Astrocyte (in vitro differentiated cells and primary cell): ENCODE results near the gene OR4D5. TPM values are rescaled to one million over a fixed set of nuclear protein-coding genes. Genes with fewer than 3 reads are reported as not detected.

Source experiments
- DNase-seq: peaks from one replicate; pipeline ENCODE4 v3.0.0-alpha.2; 2010; ENCODE audit warnings: low read depth
- FAIRE-seq: peaks from 2 replicates; lab custom pipeline; 2011; peaks lifted over from hg19 to GRCh38; lab: Jason Lieb, UNC
- H2AFZ ChIP-seq: 2 replicates; pipeline ENCODE4 v1.6.0; 2012; ENCODE audit warnings: low read depth, low read length, inconsistent platforms
- H3K27ac ChIP-seq: 2 replicates; pipeline ENCODE4 v1.5.1; 2011; ENCODE audit warnings: low read depth, low read length, inconsistent platforms
- H3K27me3 ChIP-seq: 2 replicates; pipeline ENCODE4 v1.6.0; 2011; ENCODE audit warnings: low read length, inconsistent platforms; ENCODE audit not compliant: insufficient read depth
- H3K36me3 ChIP-seq: 2 replicates; pipeline ENCODE4 v1.5.1; 2011; ENCODE audit warnings: low read length, inconsistent platforms; ENCODE audit not compliant: insufficient read depth
- H3K4me1 ChIP-seq: 2 replicates; pipeline ENCODE4 v1.5.1; 2011; ENCODE audit warnings: low read length, inconsistent platforms; ENCODE audit not compliant: insufficient read depth
- H3K4me2 ChIP-seq: 2 replicates; pipeline ENCODE4 v1.6.0; 2012; ENCODE audit warnings: low read length, inconsistent platforms
- H3K4me3 ChIP-seq: 2 replicates; pipeline ENCODE4 v1.5.1; 2011; ENCODE audit warnings: low read depth, mild to moderate bottlenecking, low read length, inconsistent platforms; ENCODE audit not compliant: insufficient read depth
- H3K79me2 ChIP-seq: 2 replicates; pipeline ENCODE4 v1.6.0; 2012; ENCODE audit warnings: mild to moderate bottlenecking, low read length, inconsistent platforms; ENCODE audit not compliant: insufficient read depth
- H3K9ac ChIP-seq: 2 replicates; pipeline ENCODE4 v1.6.0; 2012; ENCODE audit warnings: mild to moderate bottlenecking, low read length, inconsistent platforms
- H3K9me3 ChIP-seq: 2 replicates; pipeline ENCODE4 v1.5.1; 2012; ENCODE audit warnings: low read depth, mild to moderate bottlenecking, low read length, inconsistent platforms; ENCODE audit not compliant: insufficient read depth
- H4K20me1 ChIP-seq: 2 replicates; pipeline ENCODE4 v1.6.0; 2012; ENCODE audit warnings: low read length, inconsistent platforms; ENCODE audit not compliant: insufficient read depth
- H3K27ac Mint-ChIP-seq: one replicate; pipeline ENCODE4 v1.8.0; 2021; ENCODE audit warnings: mild to moderate bottlenecking, mixed read lengths; ENCODE audit not compliant: unreplicated experiment
- H3K27me3 Mint-ChIP-seq: one replicate; pipeline ENCODE4 v1.8.0; 2021; ENCODE audit warnings: low read depth, mixed read lengths; ENCODE audit not compliant: unreplicated experiment
- H3K36me3 Mint-ChIP-seq: one replicate; pipeline ENCODE4 v1.8.0; 2021; ENCODE audit warnings: low read depth, mixed read lengths; ENCODE audit not compliant: unreplicated experiment
- H3K4me1 Mint-ChIP-seq: one replicate; pipeline ENCODE4 v1.8.0; 2021; ENCODE audit warnings: low read depth, mixed read lengths; ENCODE audit not compliant: unreplicated experiment
- H3K4me3 Mint-ChIP-seq: one replicate; pipeline ENCODE4 v1.8.0; 2021; ENCODE audit warnings: mild to moderate bottlenecking, moderate library complexity, mixed read lengths; ENCODE audit not compliant: unreplicated experiment
- H3K9me3 Mint-ChIP-seq: one replicate; pipeline ENCODE4 v1.8.0; 2021; ENCODE audit warnings: mild to moderate bottlenecking, mixed read lengths; ENCODE audit not compliant: unreplicated experiment
- EZH2 ChIP-seq: IDR thresholded peaks from 2 replicates; pipeline ENCODE4 v1.6.1; 2012; ENCODE audit warnings: mild to moderate bottlenecking, low read length, inconsistent platforms; ENCODE audit not compliant: insufficient read depth
- total RNA-seq: library from RNA; stranded (reverse); gene quantifications from 2 replicates; pipeline ENCODE4 v1.2.1, GENCODE V29; 2021
- TF ChIP-seq, protein P1 (sequence below): IDR thresholded peaks from 2 replicates; pipeline ENCODE4 v1.5.1; 2011; ENCODE audit warnings: low read depth, mild to moderate bottlenecking, inconsistent platforms, low read length, moderate library complexity; ENCODE audit not compliant: insufficient read depth

The OR4D5 gene
- total RNA-seq, 1 donor from 2014 or later = not detected

DNA sequence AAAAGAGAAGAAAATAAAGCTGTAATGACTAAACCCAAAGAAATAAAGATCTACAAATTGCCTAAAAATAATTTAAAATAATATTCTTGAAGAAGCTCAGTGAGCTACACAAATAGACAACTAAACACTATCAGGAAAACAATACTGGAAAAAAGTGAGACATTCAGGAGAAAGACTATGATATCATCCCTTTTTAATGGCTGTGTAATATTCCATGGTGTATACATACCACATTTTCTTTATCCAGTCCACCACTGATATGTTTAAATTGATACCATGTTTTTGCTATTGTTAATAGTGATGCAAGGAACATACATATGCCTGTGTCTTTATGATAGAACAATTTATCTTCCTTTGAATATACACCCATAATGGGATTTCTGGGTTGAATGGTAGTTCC, 17.3 kb downstream of the OR4D5 start:
- no peak overlapping the region for H2AFZ ChIP-seq
- no peak overlapping the region for H3K27ac ChIP-seq
- H3K4me1 ChIP-seq = no peaks in the 10 kb centered on the region
- H3K9ac ChIP-seq = no peak overlapping the region
- no peak overlapping the region for H3K4me2 ChIP-seq
- H4K20me1 ChIP-seq = no peaks in the 10 kb centered on the region
- H3K79me2 ChIP-seq = no peaks in the 10 kb centered on the region
- Mint-ChIP-seq H3K9me3 (peaks cover 7% of the 10 kb centered on the region), H3K27me3 (no peaks in the 10 kb centered on the region), H3K27ac (no peak overlapping the region), H3K36me3 (no peaks in the 10 kb centered on the region), H3K4me1 (no peaks in the 10 kb centered on the region), H3K4me3 (no peak overlapping the region)
- no peaks in the 10 kb centered on the region for H3K9me3 ChIP-seq
- no peaks in the 10 kb centered on the region for H3K36me3 ChIP-seq
- no peak for TF ChIP-seq EZH2
- TF ChIP-seq, protein P1, sequence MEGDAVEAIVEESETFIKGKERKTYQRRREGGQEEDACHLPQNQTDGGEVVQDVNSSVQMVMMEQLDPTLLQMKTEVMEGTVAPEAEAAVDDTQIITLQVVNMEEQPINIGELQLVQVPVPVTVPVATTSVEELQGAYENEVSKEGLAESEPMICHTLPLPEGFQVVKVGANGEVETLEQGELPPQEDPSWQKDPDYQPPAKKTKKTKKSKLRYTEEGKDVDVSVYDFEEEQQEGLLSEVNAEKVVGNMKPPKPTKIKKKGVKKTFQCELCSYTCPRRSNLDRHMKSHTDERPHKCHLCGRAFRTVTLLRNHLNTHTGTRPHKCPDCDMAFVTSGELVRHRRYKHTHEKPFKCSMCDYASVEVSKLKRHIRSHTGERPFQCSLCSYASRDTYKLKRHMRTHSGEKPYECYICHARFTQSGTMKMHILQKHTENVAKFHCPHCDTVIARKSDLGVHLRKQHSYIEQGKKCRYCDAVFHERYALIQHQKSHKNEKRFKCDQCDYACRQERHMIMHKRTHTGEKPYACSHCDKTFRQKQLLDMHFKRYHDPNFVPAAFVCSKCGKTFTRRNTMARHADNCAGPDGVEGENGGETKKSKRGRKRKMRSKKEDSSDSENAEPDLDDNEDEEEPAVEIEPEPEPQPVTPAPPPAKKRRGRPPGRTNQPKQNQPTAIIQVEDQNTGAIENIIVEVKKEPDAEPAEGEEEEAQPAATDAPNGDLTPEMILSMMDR = no peak
- no peaks in the 10 kb centered on the region for H3K27me3 ChIP-seq
- H3K4me3 ChIP-seq = no peak overlapping the region
- no peak for DNase-seq
- no peak for FAIRE-seq

DNA sequence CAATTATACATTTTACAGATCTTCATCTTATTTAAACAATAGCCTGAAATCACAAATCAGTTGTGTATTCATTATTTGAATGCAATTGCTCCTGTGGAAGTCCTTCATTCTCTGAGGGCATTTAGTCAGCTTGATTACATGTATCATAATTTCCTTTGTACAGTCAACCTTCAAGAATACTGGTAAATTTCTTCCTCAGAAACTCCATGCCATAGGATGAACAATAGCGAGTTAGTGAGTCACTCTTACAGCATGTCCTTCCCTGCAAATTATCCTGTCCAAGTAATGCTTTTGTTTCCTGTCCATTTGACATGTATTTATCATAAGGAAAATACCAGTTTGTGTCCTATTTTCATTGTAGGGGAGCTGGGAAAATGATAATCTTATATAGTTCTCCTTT, 34.4 kb downstream of the OR4D5 start:
- Histone ChIP-seq H4K20me1 (no peaks in the 10 kb centered on the region), H3K4me1 (no peaks in the 10 kb centered on the region), H3K36me3 (no peaks in the 10 kb centered on the region), H3K4me3 (no peak overlapping the region), H3K27ac (peak overlapping the region; percentile 17), H3K9ac (no peak overlapping the region), H3K9me3 (no peaks in the 10 kb centered on the region), H3K27me3 (no peaks in the 10 kb centered on the region), H2AFZ (no peak overlapping the region), H3K4me2 (no peak overlapping the region), H3K79me2 (no peaks in the 10 kb centered on the region)
- Mint-ChIP-seq H3K4me3 (no peak overlapping the region), H3K9me3 (peaks cover 4% of the 10 kb centered on the region), H3K27me3 (no peaks in the 10 kb centered on the region), H3K36me3 (no peaks in the 10 kb centered on the region), H3K27ac (peak overlapping the region; percentile 10), H3K4me1 (peaks cover 14% of the 10 kb centered on the region)
- FAIRE-seq (no peak), DNase-seq (peak; percentile 72)
- TF ChIP-seq, protein P1 = no peak
- no peak for TF ChIP-seq EZH2

DNA sequence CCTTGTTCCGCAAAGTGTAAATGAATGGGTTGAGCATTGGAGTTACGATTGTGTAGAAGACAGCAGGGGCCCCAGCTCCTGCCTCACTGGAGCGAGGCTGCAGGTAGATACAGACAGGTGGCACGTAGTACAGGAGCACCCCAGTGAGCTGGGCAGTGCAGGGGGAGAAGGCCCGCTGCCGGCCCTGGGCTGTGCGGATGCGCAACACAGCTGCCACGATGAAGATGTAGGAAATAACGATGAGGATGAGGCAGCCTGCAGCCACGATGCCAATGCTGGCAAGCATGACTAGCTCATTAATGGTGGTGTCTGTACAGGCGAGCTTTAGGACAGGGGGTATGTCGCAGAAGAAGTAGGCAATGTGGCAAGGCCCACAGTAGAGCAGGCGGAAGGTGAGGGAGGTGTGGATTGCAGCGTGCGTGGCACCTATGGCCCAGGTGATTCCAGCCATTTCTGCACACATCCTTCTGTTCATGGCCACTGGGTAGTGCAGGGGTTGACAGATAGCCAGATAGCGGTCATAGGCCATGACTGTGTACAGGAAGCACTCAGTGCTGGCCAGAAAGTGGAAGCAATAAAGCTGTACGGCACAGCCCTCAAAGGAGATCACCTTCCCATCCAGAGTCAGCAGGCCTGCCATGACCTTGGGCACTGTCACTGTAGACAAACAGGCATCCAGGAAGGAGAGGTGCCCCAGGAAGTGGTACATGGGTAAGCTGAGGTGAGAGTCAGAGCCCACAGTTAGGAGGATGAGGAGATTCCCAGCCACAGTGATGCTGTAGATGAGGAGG, 37.5 kb downstream of the OR4D5 start:
- Histone ChIP-seq H3K79me2 (no peaks in the 10 kb centered on the region), H3K4me3 (no peak overlapping the region), H3K27me3 (no peaks in the 10 kb centered on the region), H3K36me3 (no peaks in the 10 kb centered on the region), H2AFZ (no peak overlapping the region), H3K9ac (no peak overlapping the region), H3K4me2 (no peak overlapping the region), H3K27ac (no peak overlapping the region), H4K20me1 (no peaks in the 10 kb centered on the region), H3K9me3 (no peaks in the 10 kb centered on the region), H3K4me1 (no peaks in the 10 kb centered on the region)
- no peak overlapping the region for H3K27ac Mint-ChIP-seq
- DNase-seq (no peak), FAIRE-seq (no peak)
- peaks cover 1% of the 10 kb centered on the region for H3K9me3 Mint-ChIP-seq
- H3K4me1 Mint-ChIP-seq = peaks cover 14% of the 10 kb centered on the region
- H3K27me3 Mint-ChIP-seq = peaks cover 2% of the 10 kb centered on the region
- no peaks in the 10 kb centered on the region for H3K36me3 Mint-ChIP-seq
- TF ChIP-seq, protein P1 = no peak
- TF ChIP-seq EZH2 = no peak
- H3K4me3 Mint-ChIP-seq = no peak overlapping the region
